Endothelial cell of umbilical vein (primary cell): ENCODE data around the gene GNA12. TPM values are rescaled to one million over a fixed set of nuclear protein-coding genes. Genes with fewer than 3 reads are reported as not detected.

Source experiments
- BruUV-seq: library from RNA; stranded (reverse); fragments of 400-500 nt; replicated peaks from 2 replicates; lab custom pipeline; 2021; lab: Mats Ljungman, UMichigan
- CTCF ChIA-PET: fragments of 300-600, 350-600 bp; sonication (Branson Sonifier 250); formaldehyde crosslinking; loops from one replicate; lab custom pipeline; 2021; ENCODE audit warnings: antibody characterized with exemption, inconsistent platforms; lab: Charles Lee
- POLR2A ChIA-PET: fragments of 300-600, 350-600 bp; sonication (Branson Sonifier 250); formaldehyde crosslinking; loops from one replicate; lab custom pipeline; 2021; ENCODE audit warnings: antibody characterized with exemption, inconsistent platforms; lab: Charles Lee
- DNase-seq: peaks from one replicate; pipeline ENCODE4 v3.0.0-alpha.2; 2011; ENCODE audit warnings: low read depth, low spot score
- FAIRE-seq: peaks from 2 replicates; lab custom pipeline; 2011; peaks lifted over from hg19 to GRCh38; lab: Jason Lieb, UNC
- H2AFZ ChIP-seq: 2 replicates; pipeline ENCODE4 v1.6.0; 2012; ENCODE audit warnings: low read depth, low read length, control low read depth, inconsistent platforms
- H3K27ac ChIP-seq: 2 replicates; pipeline ENCODE4 v1.5.1; 2011; ENCODE audit warnings: low read depth, mild to moderate bottlenecking, control low read depth, low read length, moderate library complexity; ENCODE audit not compliant: insufficient read depth
- H3K27me3 ChIP-seq, 2 experiments: 2 replicates each; pipeline versions ENCODE4 v1.6.0 to v1.6.1; 2011; ENCODE audit warnings: low read length in 2 of 2, mixed read lengths in 1 of 2; ENCODE audit not compliant: control insufficient read depth in 2 of 2, insufficient read depth in 2 of 2
- H3K36me3 ChIP-seq, 2 experiments: 2 replicates in 1 of 2; 3 replicates in 1 of 2; pipeline ENCODE4 v1.5.1; 2011; ENCODE audit warnings: low read length in 2 of 2, mild to moderate bottlenecking in 1 of 2, moderate library complexity in 1 of 2; ENCODE audit not compliant: control insufficient read depth in 2 of 2, insufficient read depth in 2 of 2; ENCODE audit errors: extremely low read depth in 1 of 2
- H3K4me1 ChIP-seq: 3 replicates; pipeline ENCODE4 v1.5.1; 2011; ENCODE audit warnings: mild to moderate bottlenecking, low read length; ENCODE audit not compliant: control insufficient read depth, insufficient read depth; ENCODE audit errors: extremely low read depth
- H3K4me2 ChIP-seq: 2 replicates; pipeline ENCODE4 v1.6.1; 2011; ENCODE audit warnings: low read length, control low read depth, mixed read lengths; ENCODE audit not compliant: insufficient read depth
- H3K4me3 ChIP-seq, 3 experiments: fragments of 200-600 bp in 1 of 3; sonication (generic), shearing (Covaris generic) in 1 of 3; replicated peaks in 1 of 3; 2 replicates each; pipeline ENCODE4 v1.5.1; 2011 to 2016; ENCODE audit warnings: control low read depth in 3 of 3, low read length in 3 of 3, mild to moderate bottlenecking in 2 of 3, inconsistent platforms in 1 of 3, low read depth in 1 of 3, moderate library complexity in 1 of 3; ENCODE audit not compliant: insufficient read depth in 1 of 3
- H3K79me2 ChIP-seq: 2 replicates; pipeline ENCODE4 v1.6.0; 2012; ENCODE audit warnings: low read length, inconsistent platforms; ENCODE audit not compliant: control insufficient read depth, insufficient read depth
- H3K9ac ChIP-seq: replicated peaks from 2 replicates; pipeline ENCODE3; 2011; ENCODE audit warnings: low read length, control low read depth; ENCODE audit not compliant: insufficient read depth; ENCODE audit errors: extremely low read depth
- H3K9me1 ChIP-seq: replicated peaks from 3 replicates; pipeline ENCODE4 v1.6.0; 2011; ENCODE audit warnings: mild to moderate bottlenecking, low read length; ENCODE audit not compliant: control insufficient read depth, insufficient read depth; ENCODE audit errors: extremely low read depth
- H3K9me3 ChIP-seq: replicated peaks from 2 replicates; pipeline ENCODE4 v1.5.1; 2012; ENCODE audit warnings: low read length, inconsistent platforms; ENCODE audit not compliant: control insufficient read depth, insufficient read depth
- H4K20me1 ChIP-seq: replicated peaks from 2 replicates; pipeline ENCODE3; 2011; ENCODE audit warnings: mild to moderate bottlenecking, low read length; ENCODE audit not compliant: control insufficient read depth, insufficient read depth; ENCODE audit errors: extremely low read depth
- CTCF ChIP-seq, 2 donors: IDR thresholded peaks; 1 replicate in 1 of 2; 2 replicates in 1 of 2; pipeline ENCODE4 v1.5.1; 2011; ENCODE audit warnings: low read length in 2 of 2, mild to moderate bottlenecking in 2 of 2, moderate library complexity in 2 of 2, control low read depth in 1 of 2, inconsistent platforms in 1 of 2, low read depth in 1 of 2; ENCODE audit not compliant: insufficient read depth in 1 of 2; ENCODE audit errors: extremely low read depth in 1 of 2
- EZH2 ChIP-seq: IDR thresholded peaks from 2 replicates; pipeline ENCODE4 v1.6.1; 2012; ENCODE audit warnings: borderline replicate concordance, low read depth, mild to moderate bottlenecking, moderate library complexity, low read length, inconsistent platforms; ENCODE audit not compliant: severe bottlenecking
- FOS ChIP-seq: IDR thresholded peaks from 2 replicates; pipeline ENCODE4 v1.6.1; 2011; ENCODE audit warnings: mild to moderate bottlenecking, low read length, moderate library complexity, borderline replicate concordance; ENCODE audit not compliant: insufficient read depth
- GATA2 ChIP-seq: IDR thresholded peaks from 2 replicates; pipeline ENCODE4 v1.7.0; 2011; ENCODE audit warnings: low read depth, mild to moderate bottlenecking, moderate library complexity, mixed read lengths, low read length; ENCODE audit not compliant: insufficient read length, insufficient read depth
- JUN ChIP-seq: IDR thresholded peaks from 2 replicates; pipeline ENCODE4 v1.6.1; 2011; ENCODE audit warnings: borderline replicate concordance, low read depth; ENCODE audit not compliant: insufficient read length, insufficient read depth
- MAX ChIP-seq: IDR thresholded peaks from 2 replicates; pipeline ENCODE4 v1.6.1; 2011; ENCODE audit not compliant: insufficient read depth, insufficient read length
- MYC ChIP-seq: IDR thresholded peaks from one replicate; pipeline ENCODE4 v1.6.1; 2011; ENCODE audit warnings: mild to moderate bottlenecking, low read depth, low read length
- POLR2A ChIP-seq: IDR thresholded peaks from 2 replicates; pipeline ENCODE4 v1.6.1; 2012; ENCODE audit warnings: low read depth, mild to moderate bottlenecking, control low read depth, low read length
- POLR2AphosphoS5 ChIP-seq: IDR thresholded peaks from 2 replicates; pipeline ENCODE4 v1.6.1; 2012; ENCODE audit warnings: low read depth, mild to moderate bottlenecking, control low read depth, low read length, moderate library complexity; ENCODE audit not compliant: insufficient read depth
- dilution Hi-C: fragments of 300-500 bp; cut with MboI; formaldehyde crosslinking; loops from one replicate; pipeline ENCODE4 v1.15.0; 2019; ENCODE audit warnings: low sequenced_read_pairs; ENCODE audit not compliant: extremely low pct_ligation_motif_present
- intact Hi-C: fragments of 100-400 bp; cut with micrococcal nuclease; formaldehyde crosslinking; loops from one replicate; pipeline ENCODE4 v1.10.0; 2022
- polyA plus RNA-seq, 4 experiments: library from polyadenylated mRNA; depleted of rRNA in 3 of 4; stranded (reverse) in 3 of 4; unstranded in 1 of 4; fragments of >200 nt; gene quantifications; 2 replicates each; pipeline versions ENCODE4 v1.2.1 to v1.2.3, GENCODE V29; 2011 to 2012; ENCODE audit warnings: missing spikeins in 1 of 4
- total RNA-seq: library from RNA; stranded (reverse); gene quantifications from 2 replicates; pipeline ENCODE4 v1.2.3, GENCODE V29; 2021

Gene GNA12
- total and polyA plus RNA-seq, 2 donors (not counting 3 experiments of a cell fraction or from before 2014, with no cell fraction given): 63.0 to 75.1 TPM

- intact Hi-C loops (no loop called here), dilution Hi-C loops (no loop called here)
- Histone ChIP-seq H3K27ac (no peak overlapping the region), H3K9ac (peak overlapping the region; percentile 51), H3K79me2 (peaks cover 49% of the 10 kb centered on the region), H3K9me3 (no peaks in the 10 kb centered on the region), H3K27me3 (no peaks in the 10 kb centered on the region), H3K4me3 (peak overlapping the region; percentile 57 to 89 (median 61)), H2AFZ (no peak overlapping the region), H3K36me3 (no peaks in the 10 kb centered on the region), H3K4me1 (peaks cover 5% of the 10 kb centered on the region), H4K20me1 (no peaks in the 10 kb centered on the region), H3K9me1 (no peaks in the 10 kb centered on the region), H3K4me2 (peak overlapping the region; percentile 26)
- DNase-seq (no peak), FAIRE-seq (peak; percentile 75)
- ChIA-PET CTCF (interaction anchor here (1.1 kb wide), 1 partner anchor 23 kb away, joined by 3 read pairs; no protein-coding TSS in a partner anchor), POLR2A (no interaction called here)
- no peak for TF ChIP-seq GATA2
- no peak for TF ChIP-seq JUN
- no peak for TF ChIP-seq CTCF (IDR thresholded peaks at IDR 0.05; ENCODE audit: extremely low read depth in 1 of 2, insufficient read depth in 1 of 2, low read depth in 1 of 2, low read length in 2 of 2)
- no peak for TF ChIP-seq MYC
- TF ChIP-seq EZH2: no peak
- TF ChIP-seq POLR2A: no peak
- TF ChIP-seq FOS: no peak
- TF ChIP-seq POLR2AphosphoS5: no peak
- no peak for TF ChIP-seq MAX
- BruUV-seq: no TSS peak
Observed at GRCh38 chr7:2843191-2843685, 870 bp downstream of the GNA12 start.
